22Rv1 (cell line): Measurements from ENCODE around the gene LIPG.

Experiments used
- CTCF ChIP-seq: fragments of 450-650 bp; IDR thresholded peaks from 2 replicates; pipeline ENCODE4 v1.5.1; 2017; ENCODE audit warnings: mild to moderate bottlenecking
- ZFX ChIP-seq: fragments of 450-650 bp; IDR thresholded peaks from 2 replicates; pipeline ENCODE4 v1.6.1; 2017; ENCODE audit warnings: antibody characterized with exemption, borderline replicate concordance

DNA sequence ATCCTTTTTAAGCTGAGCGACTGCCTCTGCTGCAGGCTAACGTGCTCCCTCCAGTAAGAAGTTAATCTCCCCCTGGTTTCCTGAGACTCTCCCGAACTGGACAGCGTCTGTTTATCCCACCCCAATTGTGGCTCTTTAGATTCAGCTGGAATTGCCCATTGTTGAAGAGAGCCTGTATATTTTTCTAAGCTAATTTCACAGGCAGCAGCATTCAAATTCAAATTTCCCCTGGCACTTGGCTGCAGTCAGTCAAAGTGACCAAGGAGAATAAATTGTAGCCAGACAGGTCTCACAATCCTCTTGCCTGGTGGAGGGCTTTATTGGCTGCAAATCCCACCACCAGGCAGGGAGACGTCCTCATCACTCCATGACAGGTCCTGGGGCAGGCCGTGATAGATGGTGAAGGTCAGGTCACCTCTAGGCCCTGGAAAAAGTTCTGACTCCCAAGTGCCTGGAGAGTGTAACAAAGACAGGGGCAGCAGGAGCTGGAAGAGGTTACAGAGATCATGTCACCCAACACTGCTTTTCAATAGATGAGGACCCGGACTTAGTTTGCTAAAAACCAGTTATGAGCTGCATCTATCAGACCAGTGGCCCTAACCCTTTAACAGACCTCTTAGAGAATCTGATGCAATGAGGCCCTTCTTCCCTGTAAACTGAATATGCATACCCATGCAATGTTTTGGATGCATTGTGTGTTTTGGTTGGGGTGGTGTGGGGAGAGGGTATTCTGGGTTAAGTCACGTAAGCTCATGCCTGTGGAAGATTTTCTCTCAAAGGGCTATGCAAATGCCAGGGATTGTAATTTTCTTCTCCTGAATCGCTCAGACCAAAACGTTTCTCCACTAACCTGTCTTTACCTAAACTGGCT, 42.5 kb upstream of the LIPG start:
- no peak for TF ChIP-seq CTCF
- TF ChIP-seq ZFX = no peak
